HEK293 (cell line): Measurements from ENCODE around the gene TAF15.

Experiments used
- GLI2 ChIP-seq: fragments of 450-650 bp; formaldehyde crosslinking; IDR thresholded peaks from 2 replicates; pipeline ENCODE4; 2017; ENCODE audit warnings: missing biosample characterization, missing genetic modification characterization, low read depth, borderline replicate concordance
- KLF10 ChIP-seq: fragments of 450-650 bp; IDR thresholded peaks from 2 replicates; pipeline ENCODE4 v1.5.1; 2018; ENCODE audit warnings: missing biosample characterization, mild to moderate bottlenecking, missing genetic modification characterization
- KLF8 ChIP-seq: fragments of 450-650 bp; formaldehyde crosslinking; IDR thresholded peaks from 2 replicates; pipeline ENCODE4 v1.5.1; 2016; ENCODE audit warnings: missing biosample characterization, missing genetic modification characterization
- MYNN ChIP-seq: fragments of 450-650 bp; formaldehyde crosslinking; IDR thresholded peaks from 2 replicates; pipeline ENCODE4 v1.5.1; 2016; ENCODE audit warnings: missing biosample characterization, missing genetic modification characterization, borderline replicate concordance
- ZBTB10 ChIP-seq: fragments of 450-650 bp; formaldehyde crosslinking; IDR thresholded peaks from 2 replicates; pipeline ENCODE4 v1.5.1; 2016; ENCODE audit warnings: missing biosample characterization, missing genetic modification characterization
- ZBTB20 ChIP-seq: fragments of 450-650 bp; formaldehyde crosslinking; IDR thresholded peaks from 2 replicates; pipeline ENCODE4 v1.5.1; 2016; ENCODE audit warnings: missing biosample characterization, missing genetic modification characterization
- ZFHX2 ChIP-seq: fragments of 450-650 bp; formaldehyde crosslinking; conservative IDR thresholded peaks from 2 replicates; pipeline ENCODE4 v1.5.1; 2016; ENCODE audit warnings: missing biosample characterization, missing genetic modification characterization
- ZFP3 ChIP-seq: fragments of 450-650 bp; formaldehyde crosslinking; IDR thresholded peaks from 2 replicates; pipeline ENCODE4 v1.5.1; 2016; ENCODE audit warnings: low read depth, missing biosample characterization, missing genetic modification characterization
- ZFP69B ChIP-seq: fragments of 450-650 bp; formaldehyde crosslinking; IDR thresholded peaks from 2 replicates; pipeline ENCODE4 v1.5.1; 2016; ENCODE audit warnings: missing biosample characterization, missing genetic modification characterization
- ZNF140 ChIP-seq: fragments of 450-650 bp; formaldehyde crosslinking; IDR thresholded peaks from 2 replicates; pipeline ENCODE4 v1.5.1; 2016; ENCODE audit warnings: missing biosample characterization, missing genetic modification characterization
- ZNF146 ChIP-seq: fragments of 450-650 bp; formaldehyde crosslinking; IDR thresholded peaks from 2 replicates; pipeline ENCODE4 v1.5.1; 2016; ENCODE audit warnings: missing biosample characterization, missing genetic modification characterization
- ZNF174 ChIP-seq: fragments of 450-650 bp; formaldehyde crosslinking; IDR thresholded peaks from 2 replicates; pipeline ENCODE4 v1.5.0; 2017; ENCODE audit warnings: missing biosample characterization, mild to moderate bottlenecking, missing genetic modification characterization
- ZNF19 ChIP-seq: fragments of 450-650 bp; formaldehyde crosslinking; IDR thresholded peaks from 2 replicates; pipeline ENCODE4; 2016; ENCODE audit warnings: missing biosample characterization, missing genetic modification characterization, low read depth
- ZNF214 ChIP-seq: fragments of 450-650 bp; formaldehyde crosslinking; IDR thresholded peaks from 2 replicates; pipeline ENCODE4 v1.5.1; 2017; ENCODE audit warnings: missing biosample characterization, mild to moderate bottlenecking, missing genetic modification characterization, borderline replicate concordance
- ZNF26 ChIP-seq: fragments of 450-650 bp; formaldehyde crosslinking; IDR thresholded peaks from 2 replicates; pipeline ENCODE4 v1.5.1; 2016; ENCODE audit warnings: missing biosample characterization, missing genetic modification characterization
- ZNF324 ChIP-seq: fragments of 450-650 bp; formaldehyde crosslinking; IDR thresholded peaks from 2 replicates; pipeline ENCODE4 v1.5.1; 2016; ENCODE audit warnings: missing biosample characterization, missing genetic modification characterization
- ZNF341 ChIP-seq: fragments of 450-650 bp; formaldehyde crosslinking; IDR thresholded peaks from 2 replicates; pipeline ENCODE4; 2016; ENCODE audit warnings: low read depth, missing biosample characterization, missing genetic modification characterization
- ZNF354C ChIP-seq: fragments of 450-650 bp; formaldehyde crosslinking; IDR thresholded peaks from 2 replicates; pipeline ENCODE4 v1.5.1; 2016; ENCODE audit warnings: missing biosample characterization, missing genetic modification characterization, low read depth, borderline replicate concordance
- ZNF501 ChIP-seq: fragments of 450-650 bp; formaldehyde crosslinking; IDR thresholded peaks from 2 replicates; pipeline ENCODE4 v1.5.1; 2016; ENCODE audit warnings: missing biosample characterization, missing genetic modification characterization
- ZNF621 ChIP-seq: fragments of 450-650 bp; formaldehyde crosslinking; IDR thresholded peaks from 2 replicates; pipeline ENCODE4 v1.5.1; 2017; ENCODE audit warnings: missing biosample characterization, missing genetic modification characterization
- ZNF707 ChIP-seq: fragments of 450-650 bp; formaldehyde crosslinking; IDR thresholded peaks from 2 replicates; pipeline ENCODE4 v1.5.1; 2016; ENCODE audit warnings: missing biosample characterization, missing genetic modification characterization
- ZNF785 ChIP-seq: fragments of 450-650 bp; formaldehyde crosslinking; IDR thresholded peaks from 2 replicates; pipeline ENCODE4 v1.5.1; 2016; ENCODE audit warnings: missing biosample characterization, missing genetic modification characterization
- ZNF830 ChIP-seq: fragments of 450-650 bp; IDR thresholded peaks from 2 replicates; pipeline ENCODE4 v1.5.0; 2018; ENCODE audit warnings: missing biosample characterization, missing genetic modification characterization, low read depth, mild to moderate bottlenecking, moderate library complexity
- ZSCAN5A ChIP-seq: fragments of 450-650 bp; formaldehyde crosslinking; IDR thresholded peaks from 2 replicates; pipeline ENCODE4 v1.5.1; 2016; ENCODE audit warnings: missing biosample characterization, missing genetic modification characterization
- TF ChIP-seq, protein P1 (sequence below): fragments of 450-650 bp; formaldehyde crosslinking; IDR thresholded peaks from 2 replicates; pipeline ENCODE4 v1.5.1; 2016; ENCODE audit warnings: missing biosample characterization, missing genetic modification characterization
- TF ChIP-seq, protein P2 (sequence below): fragments of 450-650 bp; formaldehyde crosslinking; IDR thresholded peaks from 2 replicates; pipeline ENCODE4 v1.5.1; 2017; ENCODE audit warnings: missing biosample characterization, missing genetic modification characterization
- TF ChIP-seq, protein P3 (sequence below): fragments of 450-650 bp; formaldehyde crosslinking; IDR thresholded peaks from 2 replicates; pipeline ENCODE4 v1.5.1; 2016; ENCODE audit warnings: missing biosample characterization, missing genetic modification characterization
- TF ChIP-seq, protein P4 (sequence below): fragments of 450-650 bp; formaldehyde crosslinking; IDR thresholded peaks from 2 replicates; pipeline ENCODE4 v1.5.1; 2016; ENCODE audit warnings: missing biosample characterization, missing genetic modification characterization

TAF15 gene

DNA sequence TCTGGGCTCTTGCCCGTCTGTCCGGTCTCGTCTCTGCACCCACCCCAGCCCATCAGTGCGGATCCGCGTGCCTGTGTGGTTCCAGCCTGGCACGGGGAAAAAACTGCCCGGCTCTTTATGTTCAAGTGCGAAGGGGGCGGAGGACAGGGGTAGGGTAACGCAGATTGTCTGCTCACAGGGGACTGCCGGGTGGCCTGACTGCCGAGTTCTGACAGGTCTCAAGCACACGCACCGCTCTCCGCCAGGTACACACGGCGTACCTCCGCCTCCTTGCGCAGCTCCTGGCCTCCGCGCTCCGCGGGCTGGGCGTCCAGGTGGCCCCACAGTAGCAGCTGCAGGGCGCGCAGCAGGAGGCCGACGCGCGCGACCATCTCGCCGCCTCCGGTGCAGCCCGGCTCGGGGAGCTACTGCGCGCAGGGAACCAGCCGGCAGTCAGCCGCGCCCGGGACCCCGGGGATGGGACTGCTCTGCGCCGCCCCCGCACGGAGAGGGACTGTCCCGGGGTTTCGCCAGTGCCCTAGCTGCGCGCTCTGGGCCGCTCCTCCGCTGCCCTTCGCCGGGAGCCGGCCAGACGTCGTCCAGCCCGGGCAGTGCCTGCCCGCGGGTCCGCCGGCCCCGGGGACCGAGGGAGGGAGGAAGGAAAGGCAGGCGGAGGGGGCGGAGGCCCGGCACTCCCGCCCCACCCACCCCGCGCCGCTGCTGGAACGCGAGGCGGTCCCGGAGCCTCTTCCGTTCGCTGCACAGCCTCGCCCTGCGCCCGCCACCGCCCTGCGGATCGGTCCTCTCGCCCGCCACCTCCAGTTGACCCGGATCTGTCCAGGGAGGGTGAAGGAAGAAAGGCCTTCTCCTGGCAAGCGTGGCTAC lies 14.0 kb upstream of the TAF15 start, which contains the start of gene MMP28 (continued):
- TF ChIP-seq ZFP3 (tag by site-specific recombination) (no peak), ZNF785 (tag by site-specific recombination) (no peak), ZNF341 (0 out of 2 replicates have a peak, but pooled peaks have one; percentile 21), KLF10 (tag by site-specific recombination) (no peak; the same call in 1 of the 2 replicates), MYNN (tag by site-specific recombination) (no peak), ZBTB10 (no peak), ZNF214 (no peak), ZBTB20 (peak; percentile 84), ZNF830 (tag by site-specific recombination) (no peak), ZNF146 (tag by site-specific recombination) (no peak), KLF8 (peak; percentile 38; the same call in 1 of the 2 replicates), ZNF19 (tag by site-specific recombination) (no peak), ZNF354C (tag by site-specific recombination) (no peak), ZSCAN5A (tag by site-specific recombination) (no peak; the same call in 1 of the 2 replicates), ZNF26 (no peak), ZNF140 (no peak), ZFP69B (tag by site-specific recombination) (peak; percentile 94), ZNF707 (no peak), ZNF174 (tag by site-specific recombination) (no peak), GLI2 (tag by site-specific recombination) (no peak), ZNF324 (tag by site-specific recombination) (no peak), ZFHX2 (tag by site-specific recombination) (peak; percentile 79), ZNF621 (tag by site-specific recombination) (no peak), ZNF501 (tag by site-specific recombination) (no peak)
- TF ChIP-seq, protein P1, sequence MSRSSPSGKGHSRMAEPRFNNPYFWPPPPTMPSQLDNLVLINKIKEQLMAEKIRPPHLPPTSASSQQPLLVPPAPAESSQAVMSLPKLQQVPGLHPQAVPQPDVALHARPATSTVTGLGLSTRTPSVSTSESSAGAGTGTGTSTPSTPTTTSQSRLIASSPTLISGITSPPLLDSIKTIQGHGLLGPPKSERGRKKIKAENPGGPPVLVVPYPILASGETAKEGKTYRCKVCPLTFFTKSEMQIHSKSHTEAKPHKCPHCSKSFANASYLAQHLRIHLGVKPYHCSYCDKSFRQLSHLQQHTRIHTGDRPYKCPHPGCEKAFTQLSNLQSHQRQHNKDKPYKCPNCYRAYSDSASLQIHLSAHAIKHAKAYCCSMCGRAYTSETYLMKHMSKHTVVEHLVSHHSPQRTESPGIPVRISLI (tag by site-specific recombination) = no peak
- TF ChIP-seq, protein P2, sequence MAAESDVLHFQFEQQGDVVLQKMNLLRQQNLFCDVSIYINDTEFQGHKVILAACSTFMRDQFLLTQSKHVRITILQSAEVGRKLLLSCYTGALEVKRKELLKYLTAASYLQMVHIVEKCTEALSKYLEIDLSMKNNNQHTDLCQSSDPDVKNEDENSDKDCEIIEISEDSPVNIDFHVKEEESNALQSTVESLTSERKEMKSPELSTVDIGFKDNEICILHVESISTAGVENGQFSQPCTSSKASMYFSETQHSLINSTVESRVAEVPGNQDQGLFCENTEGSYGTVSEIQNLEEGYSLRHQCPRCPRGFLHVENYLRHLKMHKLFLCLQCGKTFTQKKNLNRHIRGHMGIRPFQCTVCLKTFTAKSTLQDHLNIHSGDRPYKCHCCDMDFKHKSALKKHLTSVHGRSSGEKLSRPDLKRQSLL = no peak
- TF ChIP-seq, protein P3, sequence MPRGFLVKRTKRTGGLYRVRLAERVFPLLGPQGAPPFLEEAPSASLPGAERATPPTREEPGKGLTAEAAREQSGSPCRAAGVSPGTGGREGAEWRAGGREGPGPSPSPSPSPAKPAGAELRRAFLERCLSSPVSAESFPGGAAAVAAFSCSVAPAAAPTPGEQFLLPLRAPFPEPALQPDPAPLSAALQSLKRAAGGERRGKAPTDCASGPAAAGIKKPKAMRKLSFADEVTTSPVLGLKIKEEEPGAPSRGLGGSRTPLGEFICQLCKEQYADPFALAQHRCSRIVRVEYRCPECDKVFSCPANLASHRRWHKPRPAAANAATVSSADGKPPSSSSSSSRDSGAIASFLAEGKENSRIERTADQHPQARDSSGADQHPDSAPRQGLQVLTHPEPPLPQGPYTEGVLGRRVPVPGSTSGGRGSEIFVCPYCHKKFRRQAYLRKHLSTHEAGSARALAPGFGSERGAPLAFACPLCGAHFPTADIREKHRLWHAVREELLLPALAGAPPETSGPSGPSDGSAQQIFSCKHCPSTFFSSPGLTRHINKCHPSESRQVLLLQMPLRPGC = no peak
- TF ChIP-seq, protein P4, sequence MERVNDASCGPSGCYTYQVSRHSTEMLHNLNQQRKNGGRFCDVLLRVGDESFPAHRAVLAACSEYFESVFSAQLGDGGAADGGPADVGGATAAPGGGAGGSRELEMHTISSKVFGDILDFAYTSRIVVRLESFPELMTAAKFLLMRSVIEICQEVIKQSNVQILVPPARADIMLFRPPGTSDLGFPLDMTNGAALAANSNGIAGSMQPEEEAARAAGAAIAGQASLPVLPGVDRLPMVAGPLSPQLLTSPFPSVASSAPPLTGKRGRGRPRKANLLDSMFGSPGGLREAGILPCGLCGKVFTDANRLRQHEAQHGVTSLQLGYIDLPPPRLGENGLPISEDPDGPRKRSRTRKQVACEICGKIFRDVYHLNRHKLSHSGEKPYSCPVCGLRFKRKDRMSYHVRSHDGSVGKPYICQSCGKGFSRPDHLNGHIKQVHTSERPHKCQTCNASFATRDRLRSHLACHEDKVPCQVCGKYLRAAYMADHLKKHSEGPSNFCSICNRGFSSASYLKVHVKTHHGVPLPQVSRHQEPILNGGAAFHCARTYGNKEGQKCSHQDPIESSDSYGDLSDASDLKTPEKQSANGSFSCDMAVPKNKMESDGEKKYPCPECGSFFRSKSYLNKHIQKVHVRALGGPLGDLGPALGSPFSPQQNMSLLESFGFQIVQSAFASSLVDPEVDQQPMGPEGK (tag by site-specific recombination) = peak; percentile 44; the same call in 1 of the 2 replicates
